ENCODE data around the gene ADCY2. TPM values are rescaled to one million over a fixed set of nuclear protein-coding genes. Genes with fewer than 3 reads are reported as not detected.

ADCY2 gene
- total RNA-seq, 1 experiment from 2014 or later, result 0.34 TPM

DNA sequence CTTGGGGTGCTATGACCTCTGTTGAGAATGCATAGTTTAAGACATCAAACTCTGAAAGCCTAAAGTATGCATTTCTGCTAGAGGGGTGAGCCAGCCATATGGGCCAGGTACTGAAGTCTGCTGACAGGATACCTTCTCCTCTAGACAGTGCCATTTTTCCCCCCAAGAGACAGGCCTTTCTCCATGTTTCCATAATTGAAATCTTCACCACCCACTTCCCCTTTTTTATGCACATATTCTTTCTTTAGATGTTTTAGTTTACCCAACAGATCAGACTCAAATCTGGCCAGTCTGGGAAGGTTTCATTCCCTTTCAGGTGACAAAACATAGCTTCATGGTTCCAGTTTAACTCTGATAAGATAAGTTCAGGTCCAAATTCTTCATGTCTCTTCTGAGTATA, 212.8 kb downstream of the ADCY2 start:
- Histone ChIP-seq H3K4me3 (ENCODE audit: low read depth, low read length, poor library complexity, severe bottlenecking) (no peak overlapping the region), H3K36me3 (ENCODE audit: insufficient read depth, low read length, poor library complexity, severe bottlenecking) (no peaks in the 10 kb centered on the region), H3K27ac (ENCODE audit: low read depth, low read length, poor library complexity, severe bottlenecking) (no peak overlapping the region), H3K4me1 (ENCODE audit: insufficient read depth, low read length, poor library complexity, severe bottlenecking) (no peaks in the 10 kb centered on the region), H3K9me3 (ENCODE audit: low read depth, low read length, poor library complexity, severe bottlenecking) (peaks cover 4% of the 10 kb centered on the region), H3K27me3 (replicated peaks; ENCODE audit: insufficient read depth, low read depth, low read length, poor library complexity) (no peaks in the 10 kb centered on the region)
- TF ChIP-seq, protein P1, sequence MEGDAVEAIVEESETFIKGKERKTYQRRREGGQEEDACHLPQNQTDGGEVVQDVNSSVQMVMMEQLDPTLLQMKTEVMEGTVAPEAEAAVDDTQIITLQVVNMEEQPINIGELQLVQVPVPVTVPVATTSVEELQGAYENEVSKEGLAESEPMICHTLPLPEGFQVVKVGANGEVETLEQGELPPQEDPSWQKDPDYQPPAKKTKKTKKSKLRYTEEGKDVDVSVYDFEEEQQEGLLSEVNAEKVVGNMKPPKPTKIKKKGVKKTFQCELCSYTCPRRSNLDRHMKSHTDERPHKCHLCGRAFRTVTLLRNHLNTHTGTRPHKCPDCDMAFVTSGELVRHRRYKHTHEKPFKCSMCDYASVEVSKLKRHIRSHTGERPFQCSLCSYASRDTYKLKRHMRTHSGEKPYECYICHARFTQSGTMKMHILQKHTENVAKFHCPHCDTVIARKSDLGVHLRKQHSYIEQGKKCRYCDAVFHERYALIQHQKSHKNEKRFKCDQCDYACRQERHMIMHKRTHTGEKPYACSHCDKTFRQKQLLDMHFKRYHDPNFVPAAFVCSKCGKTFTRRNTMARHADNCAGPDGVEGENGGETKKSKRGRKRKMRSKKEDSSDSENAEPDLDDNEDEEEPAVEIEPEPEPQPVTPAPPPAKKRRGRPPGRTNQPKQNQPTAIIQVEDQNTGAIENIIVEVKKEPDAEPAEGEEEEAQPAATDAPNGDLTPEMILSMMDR (conservative IDR thresholded peaks at IDR 0.05; ENCODE audit: low read depth, low read length), result no peak
- TF ChIP-seq EZH2 (IDR thresholded peaks at IDR 0.05; ENCODE audit: borderline replicate concordance, low read depth, low read length, poor library complexity, severe bottlenecking), result no peak
- intact Hi-C loops (cut with micrococcal nuclease; ENCODE audit: unreplicated experiment), result no loop called here
- no TSS peak for BruUV-seq (replicated peaks)
- no peak for DNase-seq (ENCODE audit: low spot score)
- ChIA-PET CTCF (interaction anchor here (0.6 kb wide), 1 partner anchor 146 kb away, joined by 4 read pairs; no protein-coding TSS in a partner anchor), POLR2A (ENCODE audit: low non-redundant PET) (no interaction called here)

DNA sequence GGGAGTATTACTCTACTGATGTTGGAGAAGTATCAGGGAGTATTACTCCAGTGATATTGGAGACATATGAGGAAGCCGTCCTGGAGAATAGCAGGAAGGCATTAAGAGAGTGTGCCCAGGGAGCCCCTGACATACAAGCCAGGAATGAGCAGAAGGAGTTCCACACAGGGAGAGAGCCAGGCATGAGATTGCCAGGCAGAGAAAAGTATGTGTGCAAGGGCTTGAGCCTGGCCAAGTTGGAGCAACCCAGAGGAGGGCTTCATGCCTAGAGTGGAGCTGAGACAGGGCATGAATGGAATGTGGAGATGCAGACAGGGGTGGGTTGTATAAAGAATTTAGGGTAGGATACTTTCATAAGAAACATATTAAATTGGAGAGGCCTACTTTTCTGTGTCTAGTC, 213.8 kb downstream of the ADCY2 start:
- peaks cover 4% of the 10 kb centered on the region for H3K9me3 ChIP-seq (ENCODE audit: low read depth, low read length, poor library complexity, severe bottlenecking)
- intact Hi-C loops (cut with micrococcal nuclease; ENCODE audit: unreplicated experiment), result no loop called here
- no peaks in the 10 kb centered on the region for H3K27me3 ChIP-seq (replicated peaks; ENCODE audit: insufficient read depth, low read depth, low read length, poor library complexity)
- TF ChIP-seq, protein P1 (conservative IDR thresholded peaks at IDR 0.05; ENCODE audit: low read depth, low read length), result no peak
- no peak for TF ChIP-seq EZH2 (IDR thresholded peaks at IDR 0.05; ENCODE audit: borderline replicate concordance, low read depth, low read length, poor library complexity, severe bottlenecking)
- no peaks in the 10 kb centered on the region for H3K4me1 ChIP-seq (ENCODE audit: insufficient read depth, low read length, poor library complexity, severe bottlenecking)
- H3K4me3 ChIP-seq (ENCODE audit: low read depth, low read length, poor library complexity, severe bottlenecking), result no peak overlapping the region
- no peak for DNase-seq (ENCODE audit: low spot score)
- H3K36me3 ChIP-seq (ENCODE audit: insufficient read depth, low read length, poor library complexity, severe bottlenecking), result no peaks in the 10 kb centered on the region
- BruUV-seq (replicated peaks), result no TSS peak
- CTCF ChIA-PET, result no interaction called here
- no peak overlapping the region for H3K27ac ChIP-seq (ENCODE audit: low read depth, low read length, poor library complexity, severe bottlenecking)
- POLR2A ChIA-PET (ENCODE audit: low non-redundant PET), result no interaction called here

DNA sequence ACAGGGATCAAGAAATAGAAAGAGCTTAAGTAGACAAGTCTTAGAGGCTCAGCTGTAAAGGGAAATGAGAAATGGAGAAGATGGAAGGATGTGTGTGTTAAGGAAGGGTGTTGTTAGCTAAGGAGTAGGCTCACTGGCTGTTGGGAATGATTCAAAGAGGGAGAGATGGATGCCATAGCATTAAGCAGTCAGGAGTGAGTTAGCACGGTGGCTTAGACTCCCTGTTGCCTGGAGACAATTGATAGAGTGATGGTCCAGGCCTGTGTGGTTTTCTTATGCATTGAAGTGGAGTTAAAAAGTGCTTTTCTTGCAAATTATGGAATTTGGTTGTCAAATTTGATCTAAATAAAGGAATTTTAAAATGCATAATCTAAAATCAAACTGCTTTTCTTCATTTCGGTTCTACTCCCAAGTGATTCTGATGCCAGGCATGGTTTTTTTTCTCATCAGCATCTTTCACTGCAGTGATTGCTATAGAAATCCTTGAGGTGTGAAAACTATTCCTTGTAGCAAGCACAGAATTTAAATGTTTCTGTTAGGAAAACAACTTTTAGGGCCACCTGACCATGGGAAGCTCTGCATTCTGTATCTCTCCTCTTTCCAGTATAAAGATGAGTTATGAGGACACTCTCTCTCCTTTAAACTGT, 214.7 kb downstream of the ADCY2 start:
- DNase-seq (ENCODE audit: low spot score), result no peak
- no TSS peak for BruUV-seq (replicated peaks)
- H3K4me1 ChIP-seq (ENCODE audit: insufficient read depth, low read length, poor library complexity, severe bottlenecking), result no peaks in the 10 kb centered on the region
- peaks cover 4% of the 10 kb centered on the region for H3K9me3 ChIP-seq (ENCODE audit: low read depth, low read length, poor library complexity, severe bottlenecking)
- H3K4me3 ChIP-seq (ENCODE audit: low read depth, low read length, poor library complexity, severe bottlenecking), result no peak overlapping the region
- H3K36me3 ChIP-seq (ENCODE audit: insufficient read depth, low read length, poor library complexity, severe bottlenecking), result no peaks in the 10 kb centered on the region
- CTCF ChIA-PET, result no interaction called here
- POLR2A ChIA-PET (ENCODE audit: low non-redundant PET), result no interaction called here
- intact Hi-C loops (cut with micrococcal nuclease; ENCODE audit: unreplicated experiment), result no loop called here
- H3K27ac ChIP-seq (ENCODE audit: low read depth, low read length, poor library complexity, severe bottlenecking), result no peak overlapping the region
- H3K27me3 ChIP-seq (replicated peaks; ENCODE audit: insufficient read depth, low read depth, low read length, poor library complexity), result no peaks in the 10 kb centered on the region
- TF ChIP-seq, protein P1 (conservative IDR thresholded peaks at IDR 0.05; ENCODE audit: low read depth, low read length), result no peak
- TF ChIP-seq EZH2 (IDR thresholded peaks at IDR 0.05; ENCODE audit: borderline replicate concordance, low read depth, low read length, poor library complexity, severe bottlenecking), result no peak
